HG03196 (cell line): ENCODE data around the gene PHYHIPL.
"Not testable (repeated sequence)": the region's sequence is repeated elsewhere in the genome, so short reads cannot be mapped to it uniquely, and the experiment has no call there.

ENCODE experiments used
- ATAC-seq: cut with Tn5 transposase; IDR thresholded peaks from one replicate; pipeline ENCODE4 v1.9.1; 2021; ENCODE audit not compliant: unreplicated experiment

Gene PHYHIPL

DNA sequence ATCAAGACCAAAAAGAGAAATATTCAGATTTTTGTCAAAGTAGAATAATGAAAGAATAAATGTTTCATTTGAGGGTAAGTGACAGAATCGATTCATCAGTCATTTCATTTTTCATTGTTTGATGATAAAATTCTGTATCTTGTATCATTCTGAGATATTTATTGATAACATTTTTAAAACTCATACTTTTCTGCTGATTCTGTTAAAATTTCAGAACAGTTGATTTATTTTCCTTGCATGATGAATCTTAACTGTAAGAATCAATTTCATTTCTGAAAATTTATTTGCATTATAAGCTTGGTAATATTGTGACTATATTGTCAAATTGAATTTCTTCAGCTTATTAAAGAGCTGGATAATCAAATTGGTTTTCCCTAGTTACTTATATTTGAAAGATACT is 13.9 kb downstream of the PHYHIPL start:
- ATAC-seq: no peak

DNA sequence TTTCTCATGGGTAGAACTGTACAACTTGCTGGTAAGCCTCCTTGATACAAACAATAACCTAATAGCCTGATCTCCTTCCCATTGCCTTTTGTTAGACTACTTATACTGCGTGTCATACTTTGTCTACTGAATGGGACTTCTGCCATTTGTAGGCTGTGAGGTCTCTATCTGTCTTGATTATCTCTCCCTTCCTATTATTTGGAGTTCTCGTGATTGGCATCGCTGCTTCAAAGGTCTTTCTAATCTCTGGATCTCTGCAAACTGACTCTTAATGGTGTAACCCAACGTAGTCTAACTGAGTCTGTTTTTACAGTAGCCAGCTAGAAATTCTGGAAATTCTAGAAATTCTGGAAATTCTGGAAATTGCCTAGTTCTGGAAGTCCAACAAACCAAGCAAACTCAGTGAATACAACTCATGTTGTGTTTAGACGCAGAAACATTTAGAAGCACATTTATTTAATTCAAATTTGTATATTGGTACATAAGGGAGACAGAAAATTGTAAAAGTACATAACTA is 29.8 kb downstream of the PHYHIPL start:
- ATAC-seq: no peak

DNA sequence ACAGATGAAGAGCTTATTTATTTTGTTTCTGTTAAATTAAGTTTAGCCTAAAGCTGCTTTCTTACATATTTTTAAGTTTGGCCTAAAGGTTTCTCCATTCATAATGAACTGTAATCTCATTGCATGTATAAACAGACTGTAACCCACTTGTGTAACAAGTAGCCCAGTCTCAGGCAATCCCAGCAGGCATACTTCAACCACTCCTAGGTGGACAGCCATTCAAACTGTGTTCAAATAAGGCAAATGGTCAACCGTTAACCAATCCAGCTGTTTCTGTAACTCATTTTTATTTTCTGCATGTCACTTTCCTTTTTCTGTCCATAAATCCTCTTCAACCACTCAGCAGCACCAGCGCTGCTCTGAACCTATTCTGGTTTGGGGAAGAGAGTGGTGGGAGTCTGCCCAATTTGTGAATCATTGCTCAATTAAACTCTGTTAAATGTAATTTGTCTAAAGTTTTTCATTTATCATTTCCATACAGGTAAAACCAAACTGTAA is 35.9 kb downstream of the PHYHIPL start:
- no peak for ATAC-seq

DNA sequence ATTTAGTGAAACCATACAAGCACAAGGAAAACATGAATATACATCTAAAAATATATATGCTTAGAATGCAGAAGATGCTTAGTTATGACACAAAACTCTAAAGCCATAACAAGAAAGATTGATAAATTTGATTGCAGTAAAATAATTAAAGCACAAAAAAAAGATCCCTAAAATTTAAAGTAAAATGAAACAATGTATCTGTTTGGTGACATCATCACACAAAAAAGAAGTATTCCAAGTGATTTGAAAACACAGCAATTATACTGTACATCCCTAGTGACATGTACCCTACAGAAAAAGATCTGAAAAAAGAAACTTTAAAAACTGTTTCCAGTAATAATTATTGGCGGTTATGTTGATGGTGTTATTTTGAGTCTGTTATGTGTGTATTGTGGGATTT is 37.7 kb downstream of the PHYHIPL start:
- ATAC-seq: no peak

DNA sequence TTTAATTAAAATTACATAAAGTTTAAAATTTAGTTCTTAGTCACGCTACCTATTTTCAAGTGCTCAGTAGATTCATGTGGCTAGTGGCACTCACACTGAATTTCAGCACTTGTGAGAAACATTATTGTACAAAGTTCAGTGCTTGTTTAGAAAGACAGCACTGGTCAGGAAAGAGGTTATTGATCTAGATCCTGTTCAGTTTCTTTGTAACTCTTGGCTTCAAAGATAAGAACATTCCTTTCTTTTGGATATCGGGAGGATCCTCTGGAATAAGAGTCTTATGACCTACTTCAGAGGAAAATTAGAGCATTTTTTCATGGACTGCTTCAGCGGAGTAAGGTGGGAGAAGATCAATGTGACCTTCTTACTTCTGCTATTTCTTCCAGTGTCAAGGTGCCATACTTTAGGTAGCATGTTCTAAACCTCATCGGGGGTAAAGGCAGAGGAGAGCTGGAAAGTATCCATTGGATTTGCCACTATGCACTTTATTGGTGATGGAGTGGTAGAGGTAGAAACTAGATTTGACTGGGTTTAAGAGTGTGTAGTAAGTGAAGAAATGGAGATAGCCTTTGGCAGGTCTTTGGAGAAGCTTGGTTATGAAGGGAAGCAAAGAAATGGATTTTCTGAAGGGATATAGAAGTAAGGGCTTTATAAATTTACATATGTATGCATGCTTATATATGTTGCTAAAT is 39.9 kb downstream of the PHYHIPL start:
- ATAC-seq: no peak

DNA sequence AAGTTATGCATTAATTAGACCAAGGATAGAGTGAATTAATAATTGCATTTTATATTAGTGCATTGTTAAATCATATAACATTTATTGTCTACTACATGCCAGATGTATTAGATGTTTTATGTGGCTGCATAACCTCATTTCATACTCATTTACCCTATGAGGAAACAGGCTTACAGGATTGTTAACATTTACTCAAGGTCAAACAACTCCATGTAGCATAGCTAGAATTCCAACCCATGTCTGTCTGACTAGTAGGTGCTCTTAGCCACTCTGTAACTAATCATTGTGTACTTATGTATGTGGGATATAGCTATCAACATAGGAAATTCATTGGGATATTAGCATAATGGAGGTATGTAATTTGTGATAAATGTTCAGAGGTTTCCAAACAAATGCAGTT is 46.3 kb downstream of the PHYHIPL start:
- no peak for ATAC-seq

DNA sequence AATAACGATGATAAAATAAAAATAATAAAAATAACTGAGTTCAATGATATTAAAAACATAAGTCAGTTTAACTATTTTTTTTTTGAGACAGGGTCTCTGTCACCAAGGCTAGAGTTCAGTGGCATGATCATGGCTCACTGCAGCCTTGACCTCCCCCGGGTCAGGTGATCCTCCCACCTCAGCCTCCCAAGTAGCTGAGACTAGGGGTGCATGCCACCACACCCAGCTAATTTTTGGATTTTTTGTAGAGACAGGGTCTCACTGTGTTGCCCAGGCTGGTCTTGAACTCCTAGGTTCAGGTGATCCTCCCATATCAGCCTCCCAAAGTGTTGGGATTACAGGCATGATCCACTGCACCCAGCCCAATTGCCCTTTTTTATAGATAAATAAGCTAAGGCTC is 47.2 kb downstream of the PHYHIPL start:
- not testable (repeated sequence) for ATAC-seq

DNA sequence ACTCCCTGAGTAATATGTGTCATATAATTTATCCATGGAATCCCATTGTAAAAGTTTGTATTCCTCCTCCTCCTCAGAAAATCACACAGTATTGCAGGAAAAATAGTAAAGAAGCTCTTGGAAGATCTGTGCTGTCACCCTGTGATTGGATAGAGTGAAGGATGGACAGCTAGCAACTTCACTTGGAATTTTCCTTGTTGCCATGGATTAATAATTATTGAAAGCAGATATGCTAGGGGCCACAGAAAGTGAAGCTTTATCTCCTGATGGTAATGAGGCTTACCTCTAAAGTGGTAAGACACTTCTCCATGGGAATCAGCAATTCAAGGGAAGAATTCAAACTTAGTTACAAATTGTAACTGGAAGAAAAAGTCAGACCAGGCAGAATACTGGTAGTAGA is 48.8 kb downstream of the PHYHIPL start:
- no peak for ATAC-seq

DNA sequence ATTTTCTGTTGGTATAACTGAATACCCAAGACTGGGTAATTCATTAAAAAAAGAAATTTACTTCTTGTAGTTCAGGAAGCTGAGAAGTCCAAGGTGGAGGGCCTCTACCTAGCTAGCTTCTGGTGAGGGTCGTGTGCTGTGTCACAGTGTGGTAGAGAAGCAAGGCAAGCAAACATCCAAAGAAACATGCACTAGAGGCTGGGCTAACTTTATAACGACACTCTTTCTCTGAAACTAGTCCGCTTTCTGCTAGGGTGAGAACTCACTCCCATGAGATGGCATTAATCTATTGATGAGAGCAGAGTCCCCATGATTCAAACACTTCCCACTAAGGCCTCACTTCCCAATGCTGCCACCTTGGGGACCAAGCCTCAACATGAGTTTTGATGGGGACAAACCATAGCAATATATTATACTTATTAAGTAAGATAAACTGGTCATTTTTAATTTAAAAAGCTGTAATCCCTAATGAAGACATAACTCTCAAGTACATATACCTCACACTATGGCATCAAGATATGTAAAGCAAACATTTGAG is 50.8 kb downstream of the PHYHIPL start:
- no peak for ATAC-seq

DNA sequence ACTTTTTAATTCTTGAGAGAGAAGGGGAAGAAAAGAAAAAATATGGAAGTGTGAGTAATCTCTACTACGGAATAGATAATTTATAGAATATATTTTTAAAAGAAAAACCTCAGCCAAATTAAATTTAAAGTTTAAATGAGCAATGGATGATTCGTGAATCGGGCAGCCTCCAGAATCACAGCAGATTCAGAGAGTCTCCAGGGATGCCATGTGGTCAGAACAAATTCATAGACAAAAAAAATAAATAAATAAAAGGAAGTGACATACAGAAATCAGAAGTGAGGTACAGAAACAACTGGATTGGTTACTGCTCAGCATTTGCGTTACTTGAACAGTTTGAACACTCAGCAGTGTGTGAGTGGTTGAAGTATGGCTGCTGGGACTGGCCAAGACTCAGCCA is 53.0 kb downstream of the PHYHIPL start:
- ATAC-seq: no peak

DNA sequence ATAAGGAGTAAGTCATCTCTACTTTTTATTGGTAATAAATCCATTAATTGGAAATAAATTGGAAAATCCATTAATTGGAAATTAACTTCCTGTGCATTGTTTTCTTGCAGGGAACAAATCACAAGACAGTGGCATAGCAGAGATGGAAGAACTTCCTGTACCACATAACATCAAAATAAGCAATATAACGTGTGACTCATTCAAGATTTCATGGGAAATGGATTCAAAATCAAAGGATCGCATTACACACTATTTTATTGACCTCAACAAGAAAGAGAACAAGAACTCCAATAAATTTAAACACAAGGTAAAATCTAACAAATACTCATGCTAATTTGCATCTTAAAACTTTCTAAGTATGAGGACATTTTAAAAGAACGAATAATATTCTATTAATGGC is 57.8 kb downstream of the PHYHIPL start:
- ATAC-seq: no peak

DNA sequence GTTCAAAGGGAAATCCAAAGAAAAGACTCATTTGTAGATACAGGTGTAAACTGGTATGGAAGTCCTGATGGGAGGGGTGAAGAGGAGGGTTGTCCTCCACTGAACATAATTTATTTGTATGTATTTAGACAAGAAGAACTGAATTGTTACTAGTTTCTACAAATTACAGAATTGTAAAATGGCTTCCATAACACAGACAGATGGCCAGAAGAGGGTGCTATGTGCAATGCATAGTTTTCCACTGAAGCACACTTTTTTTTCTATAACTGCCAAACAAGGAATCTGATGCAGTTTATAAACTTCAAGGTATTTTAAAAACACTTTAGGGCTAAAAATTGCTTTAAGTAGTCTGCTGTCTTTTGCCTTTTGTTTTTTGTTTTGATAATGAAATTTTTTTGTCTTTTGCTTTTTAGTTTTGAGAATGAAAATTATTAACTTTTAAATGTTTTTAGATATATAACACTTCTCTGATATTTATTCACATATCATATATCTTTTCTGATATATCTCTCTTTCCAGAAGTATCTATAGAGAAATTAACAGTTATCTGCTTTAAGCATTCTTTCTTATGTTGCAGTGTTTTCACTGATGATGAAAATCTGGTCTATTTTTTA is 58.5 kb downstream of the PHYHIPL start:
- ATAC-seq: no peak

DNA sequence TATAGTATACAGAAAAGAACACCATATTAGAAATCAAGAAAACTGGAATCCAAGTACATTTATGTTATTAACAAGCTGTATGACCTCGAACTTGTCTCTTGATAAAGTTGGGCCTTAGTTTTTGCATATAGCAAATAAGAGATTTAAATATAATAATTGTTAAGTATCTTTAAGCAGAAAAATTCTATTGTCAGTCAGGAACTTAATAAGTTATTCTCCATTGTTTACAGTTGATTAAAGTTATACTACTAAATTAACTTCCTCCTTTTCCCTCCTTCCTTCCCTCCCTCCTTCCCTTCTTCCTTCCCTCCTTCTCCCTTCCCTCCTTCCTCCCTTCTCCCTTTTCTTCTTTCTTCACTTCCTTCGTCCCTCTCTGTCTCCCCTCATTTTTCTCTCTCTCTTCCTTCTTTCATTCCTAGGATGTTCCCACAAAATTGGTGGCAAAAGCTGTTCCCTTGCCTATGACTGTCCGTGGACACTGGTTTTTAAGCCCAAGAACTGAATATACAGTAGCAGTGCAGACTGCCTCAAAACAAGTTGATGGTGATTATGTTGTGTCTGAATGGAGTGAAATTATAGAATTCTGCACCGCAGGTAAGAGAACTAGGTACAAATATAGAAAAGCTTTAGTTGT is 59.7 kb downstream of the PHYHIPL start:
- no peak for ATAC-seq

DNA sequence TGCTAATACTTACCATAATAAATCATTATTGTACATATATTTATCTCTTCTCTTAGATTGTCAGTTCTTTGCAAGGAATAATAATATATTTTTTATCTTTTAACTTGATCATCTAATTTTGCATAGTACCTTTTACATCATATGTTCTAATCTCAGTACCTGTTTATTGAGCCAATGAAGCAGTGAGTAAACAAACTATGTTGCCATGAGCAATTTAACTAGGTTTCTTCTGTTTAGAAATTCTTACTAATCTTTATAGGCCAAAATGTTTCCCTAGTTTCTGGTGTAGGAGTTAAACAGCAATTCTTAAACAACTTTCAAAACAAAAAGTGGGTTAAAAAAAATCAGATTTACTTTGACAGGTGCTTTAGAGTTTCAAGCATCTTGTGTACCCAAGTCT is 61.3 kb downstream of the PHYHIPL start:
- no peak for ATAC-seq

DNA sequence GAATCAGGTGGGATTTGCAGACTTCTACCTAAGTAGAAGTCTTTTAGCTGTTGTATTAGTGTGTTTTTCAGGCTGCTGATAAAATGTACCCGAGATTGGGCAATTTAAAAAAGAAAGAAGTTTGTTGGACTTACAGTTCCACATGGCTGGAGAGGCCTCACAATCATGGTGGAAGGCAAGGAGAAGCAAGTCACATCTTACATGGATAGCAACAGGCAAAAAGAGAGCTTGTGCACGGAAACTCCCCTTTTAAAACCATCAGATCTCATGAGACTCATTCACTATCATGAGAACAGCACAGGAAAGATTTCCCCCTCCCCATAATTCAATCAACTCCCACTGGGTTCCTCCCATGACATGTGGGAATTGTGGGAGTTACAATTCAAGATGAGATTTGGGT is 62.7 kb downstream of the PHYHIPL start:
- not testable (repeated sequence) for ATAC-seq

DNA sequence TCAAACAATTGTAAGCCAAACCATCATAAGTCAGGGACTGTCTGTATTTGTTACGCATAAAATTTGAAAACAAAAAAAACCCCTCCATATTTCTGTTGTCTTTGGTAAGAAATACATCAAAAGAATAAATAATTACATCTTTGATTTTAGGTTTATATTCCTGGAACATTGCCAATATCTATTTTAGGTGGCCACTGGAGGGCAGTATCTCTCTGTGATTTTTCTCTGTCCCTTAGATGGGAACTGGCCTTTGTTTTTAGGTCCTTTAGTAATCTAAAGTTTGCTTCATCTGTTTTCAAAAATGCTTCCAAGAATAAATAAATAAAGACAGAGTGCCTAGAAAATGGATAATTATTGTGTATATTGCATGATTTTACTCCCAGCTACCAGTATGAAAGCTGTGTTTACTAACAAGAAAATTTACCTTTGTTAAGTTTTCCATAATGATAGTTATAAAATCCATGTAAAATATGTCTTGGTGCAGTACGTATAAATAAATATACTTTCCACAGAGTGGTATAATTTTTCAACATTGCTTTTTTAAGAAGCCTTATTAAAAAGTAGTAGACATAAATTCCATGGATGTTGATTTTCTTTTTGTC is 64.2 kb downstream of the PHYHIPL start:
- ATAC-seq: no peak

DNA sequence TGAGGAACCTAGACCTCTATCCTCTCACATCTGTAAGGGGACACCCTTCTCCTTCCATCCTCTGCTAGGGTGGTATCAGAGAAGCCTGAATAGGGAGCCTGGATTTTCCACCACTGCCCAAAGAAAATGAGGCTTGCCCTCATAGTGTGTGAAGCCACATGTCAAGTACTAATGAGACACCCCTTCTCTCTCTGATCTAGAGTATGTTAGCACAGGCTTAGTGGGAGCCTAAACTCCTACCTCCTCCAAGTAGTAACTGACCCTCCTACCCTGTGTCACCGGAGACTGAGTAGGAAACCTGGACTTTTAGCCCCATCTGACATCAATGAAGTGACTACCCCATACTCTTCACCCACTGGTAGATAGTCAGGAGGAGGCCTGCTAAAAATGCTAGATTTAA is 65.6 kb downstream of the PHYHIPL start:
- no peak for ATAC-seq

DNA sequence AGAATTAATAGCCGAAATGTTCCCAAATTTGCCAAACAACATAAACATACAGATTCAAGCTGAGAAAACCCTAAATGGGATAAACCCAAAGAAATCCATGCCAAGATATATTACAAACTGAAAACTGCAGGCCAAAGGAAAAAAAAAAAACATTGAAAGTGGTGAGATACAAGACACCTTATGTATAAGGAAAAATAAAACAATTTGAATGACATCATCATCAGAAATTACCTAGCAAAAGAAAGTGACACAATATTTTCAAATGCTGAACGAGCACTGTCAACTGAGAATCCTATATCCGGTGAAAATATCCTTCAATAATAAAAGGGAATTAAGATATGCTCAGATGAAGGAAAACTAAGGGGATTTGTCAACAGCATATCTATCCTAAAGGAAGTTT is 66.5 kb downstream of the PHYHIPL start:
- no peak for ATAC-seq

DNA sequence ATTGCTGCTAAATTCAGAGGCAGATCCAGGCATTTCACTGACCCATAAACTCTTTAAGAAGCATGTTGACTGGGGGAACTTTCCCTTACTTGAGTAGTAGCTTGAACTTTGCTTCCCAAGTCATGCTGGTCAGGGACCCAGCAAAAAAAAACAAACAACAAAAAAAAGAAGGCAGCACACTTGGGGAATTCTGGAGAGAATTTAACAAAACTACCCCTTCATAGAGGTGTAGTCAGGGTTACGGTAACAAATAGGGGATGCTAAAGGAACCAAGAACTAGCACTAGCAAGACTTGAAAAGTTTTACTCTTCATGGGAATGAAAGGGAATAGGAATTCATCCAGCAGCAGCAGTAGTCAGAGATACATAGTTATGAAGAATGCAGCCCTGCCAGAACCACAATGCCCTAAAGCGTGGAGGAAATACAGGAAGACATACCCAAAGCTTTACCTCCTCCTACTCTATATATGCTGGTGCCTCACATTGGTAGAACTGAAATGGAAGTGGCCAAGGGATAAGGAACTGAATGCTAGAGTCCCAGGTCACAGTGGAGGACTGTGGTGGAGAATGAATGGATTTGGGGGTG is 67.3 kb downstream of the PHYHIPL start:
- ATAC-seq: no peak

DNA sequence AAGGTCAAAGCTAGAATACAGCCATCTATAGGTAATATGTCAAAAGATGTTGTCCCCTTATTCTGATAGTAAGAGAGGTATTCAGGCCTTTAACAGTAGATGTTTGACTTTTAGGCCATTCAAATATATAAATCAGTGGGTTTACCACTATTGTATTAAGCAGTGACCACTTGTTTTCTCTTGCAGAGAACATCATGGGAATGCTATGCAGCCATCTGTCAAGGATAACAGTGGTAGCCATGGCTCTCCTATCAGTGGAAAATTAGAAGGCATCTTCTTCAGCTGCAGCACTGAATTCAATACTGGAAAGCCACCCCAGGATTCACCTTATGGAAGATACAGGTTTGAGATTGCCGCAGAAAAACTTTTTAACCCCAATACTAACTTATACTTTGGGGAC is 68.4 kb downstream of the PHYHIPL start:
- no peak for ATAC-seq

DNA sequence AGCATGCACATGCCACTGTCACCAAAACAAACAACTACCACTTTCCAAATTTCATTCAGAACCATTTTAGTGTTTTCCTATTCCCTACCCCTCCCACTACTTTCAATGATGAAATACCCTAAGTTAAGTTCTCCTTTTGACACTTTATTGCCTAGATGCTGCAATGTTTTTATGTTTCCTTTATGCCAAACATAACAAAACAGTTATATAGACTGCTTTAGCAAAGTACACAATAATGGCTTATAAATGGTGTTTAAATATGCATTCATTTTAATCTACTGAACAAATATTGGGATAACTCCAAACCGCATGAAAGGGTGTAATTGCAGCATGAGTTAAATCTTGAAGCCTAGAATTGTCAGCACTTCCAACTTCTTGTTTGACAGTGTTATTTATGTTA is 69.2 kb downstream of the PHYHIPL start:
- no peak for ATAC-seq
